ENCODE measurements around the gene TMEM41B. TPM values are rescaled to one million over a fixed set of nuclear protein-coding genes. Genes with fewer than 3 reads are reported as not detected.

TMEM41B gene
- total and polyA plus RNA-seq, 4 donors = 20.6 to 86.5 (median 72.3) TPM

GRCh38 chr11:9344061-9344680, 29.8 kb upstream of the TMEM41B start:
- H3K9me3 ChIP-seq (ENCODE audit: control insufficient read depth in 4 of 4, insufficient read depth in 3 of 4, low read length in 3 of 4) = no peaks in the 10 kb centered on the region
- WGBS, 2 donors = 36 to 43% methylated on average over 3 of the region's 3 CpGs
- no peak for DNase-seq
- H3K36me3 ChIP-seq (ENCODE audit: control insufficient read depth in 4 of 4, insufficient read depth in 4 of 4, low read length in 4 of 4) = no peaks in the 10 kb centered on the region
- no peaks in the 10 kb centered on the region for H3K27me3 ChIP-seq (ENCODE audit: control insufficient read depth in 3 of 3, insufficient read depth in 3 of 3, low read length in 2 of 3)
- H3K4me1 ChIP-seq (ENCODE audit: control insufficient read depth in 5 of 5, insufficient read depth in 5 of 5, low read length in 5 of 5) = no peaks in the 10 kb centered on the region
- no peak for ATAC-seq (ENCODE audit: insufficient read depth, low FRiP score)
- no peak for TF ChIP-seq CTCF (IDR thresholded peaks at IDR 0.05; ENCODE audit: control extremely low read depth, extremely low read depth)
- H3K9ac ChIP-seq (ENCODE audit: insufficient read depth in 1 of 2, low read length in 2 of 2) = no peak overlapping the region
- H3K4me3 ChIP-seq = no peak overlapping the region
- no peak overlapping the region for H3K27ac ChIP-seq (ENCODE audit: low read depth in 1 of 2, low read length in 1 of 2)

GRCh38 chr11:9341638-9342178, 27.3 kb upstream of the TMEM41B start:
- WGBS, 2 donors = 57 to 64% methylated on average over 5 of the region's 5 CpGs
- DNase-seq (no peak), ATAC-seq (ENCODE audit: insufficient read depth, low FRiP score) (peak; percentile 34)
- TF ChIP-seq CTCF (IDR thresholded peaks at IDR 0.05; ENCODE audit: control extremely low read depth, extremely low read depth) = no peak
- no peaks in the 10 kb centered on the region for H3K9me3 ChIP-seq (ENCODE audit: control insufficient read depth in 4 of 4, insufficient read depth in 3 of 4, low read length in 3 of 4)
- no peaks in the 10 kb centered on the region for H3K4me1 ChIP-seq (ENCODE audit: control insufficient read depth in 5 of 5, insufficient read depth in 5 of 5, low read length in 5 of 5)
- no peaks in the 10 kb centered on the region for H3K36me3 ChIP-seq (ENCODE audit: control insufficient read depth in 4 of 4, insufficient read depth in 4 of 4, low read length in 4 of 4)
- H3K27me3 ChIP-seq (ENCODE audit: control insufficient read depth in 3 of 3, insufficient read depth in 3 of 3, low read length in 2 of 3) = no peaks in the 10 kb centered on the region
- no peak overlapping the region for H3K9ac ChIP-seq (ENCODE audit: insufficient read depth in 1 of 2, low read length in 2 of 2)
- no peak overlapping the region for H3K4me3 ChIP-seq
- H3K27ac ChIP-seq (ENCODE audit: low read depth in 1 of 2, low read length in 1 of 2) = no peak overlapping the region

GRCh38 chr11:9332655-9333054, 18.3 kb upstream of the TMEM41B start:
- WGBS, 2 donors = 60 to 66% methylated on average over 5 of the region's 5 CpGs
- Histone ChIP-seq H3K27me3 (ENCODE audit: control insufficient read depth in 3 of 3, insufficient read depth in 3 of 3, low read length in 2 of 3) (no peaks in the 10 kb centered on the region), H3K4me3 (no peak overlapping the region), H3K36me3 (ENCODE audit: control insufficient read depth in 4 of 4, insufficient read depth in 4 of 4, low read length in 4 of 4) (no peaks in the 10 kb centered on the region), H3K4me1 (ENCODE audit: control insufficient read depth in 5 of 5, insufficient read depth in 5 of 5, low read length in 5 of 5) (peaks cover 0 to 8% (median 0%) of the 10 kb centered on the region in 5 donors), H3K9ac (ENCODE audit: insufficient read depth in 1 of 2, low read length in 2 of 2) (no peak overlapping the region), H3K27ac (ENCODE audit: low read depth in 1 of 2, low read length in 1 of 2) (no peak overlapping the region), H3K9me3 (ENCODE audit: control insufficient read depth in 4 of 4, insufficient read depth in 3 of 4, low read length in 3 of 4) (no peaks in the 10 kb centered on the region)
- no peak for ATAC-seq (ENCODE audit: insufficient read depth, low FRiP score)
- peak in 1 of 3 donors; percentile 26 for DNase-seq
- no peak for TF ChIP-seq CTCF (IDR thresholded peaks at IDR 0.05; ENCODE audit: control extremely low read depth, extremely low read depth)
